Measurements from ENCODE around the gene UROS.

GRCh38 chr10:125781374-125781773, 41.7 kb downstream of the UROS start:
- TF ChIP-seq CTCF (IDR thresholded peaks at IDR 0.05) (no peak), POLR2A (IDR thresholded peaks at IDR 0.05) (no peak)

All from thyroid gland (tissue), 4 donors.